Epithelial cell of prostate (primary cell): Measurements from ENCODE around the gene CCDC174.

ENCODE experiments used
- DNase-seq: peaks from one replicate; pipeline ENCODE4 v3.0.0-alpha.2; 2011; ENCODE audit warnings: low read depth, low spot score
- H3K27ac ChIP-seq: fragments of 450-650 bp; 2 replicates; pipeline ENCODE4 v1.5.1; 2017; ENCODE audit warnings: mild to moderate bottlenecking

CCDC174 gene

DNA sequence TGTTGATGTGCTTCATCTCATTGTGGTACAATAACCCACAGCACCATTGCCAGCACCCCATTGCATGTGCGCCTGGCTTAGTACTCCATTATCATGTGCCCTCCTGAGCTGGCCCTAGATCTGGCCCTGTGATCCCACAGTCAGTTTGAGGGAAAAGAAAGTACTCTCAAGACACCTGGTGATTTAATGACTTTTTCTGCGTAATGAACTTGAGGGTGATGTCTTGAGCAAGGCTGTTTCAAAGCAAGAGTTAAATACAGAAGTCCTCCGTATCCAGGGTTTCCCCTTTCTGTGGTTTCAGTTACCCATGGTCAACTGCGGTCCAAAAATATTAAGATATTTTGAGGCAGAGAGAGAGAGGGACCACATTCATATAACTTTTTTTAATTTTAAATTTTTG lies 39.7 kb downstream of the CCDC174 start:
- no peak for DNase-seq
- no peak overlapping the region for H3K27ac ChIP-seq

DNA sequence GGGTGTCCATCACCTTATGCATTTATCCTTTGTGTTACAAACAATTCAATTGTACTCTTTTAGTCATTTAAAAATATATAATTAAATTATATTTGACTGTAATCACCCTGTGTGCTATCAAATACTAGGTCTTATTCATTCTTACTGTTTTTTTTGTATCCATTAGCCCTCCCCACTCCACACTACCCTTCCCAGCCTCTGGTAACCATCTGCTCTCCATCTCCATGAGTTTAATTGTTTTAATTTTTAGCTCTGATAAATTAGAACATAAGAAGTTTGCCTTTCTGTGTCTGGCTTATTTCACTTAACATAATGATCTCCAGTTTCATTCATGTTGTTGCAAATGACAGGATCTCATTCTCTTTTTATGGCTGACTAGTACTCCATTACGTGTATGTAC lies 40.2 kb downstream of the CCDC174 start:
- no peak overlapping the region for H3K27ac ChIP-seq
- no peak for DNase-seq

DNA sequence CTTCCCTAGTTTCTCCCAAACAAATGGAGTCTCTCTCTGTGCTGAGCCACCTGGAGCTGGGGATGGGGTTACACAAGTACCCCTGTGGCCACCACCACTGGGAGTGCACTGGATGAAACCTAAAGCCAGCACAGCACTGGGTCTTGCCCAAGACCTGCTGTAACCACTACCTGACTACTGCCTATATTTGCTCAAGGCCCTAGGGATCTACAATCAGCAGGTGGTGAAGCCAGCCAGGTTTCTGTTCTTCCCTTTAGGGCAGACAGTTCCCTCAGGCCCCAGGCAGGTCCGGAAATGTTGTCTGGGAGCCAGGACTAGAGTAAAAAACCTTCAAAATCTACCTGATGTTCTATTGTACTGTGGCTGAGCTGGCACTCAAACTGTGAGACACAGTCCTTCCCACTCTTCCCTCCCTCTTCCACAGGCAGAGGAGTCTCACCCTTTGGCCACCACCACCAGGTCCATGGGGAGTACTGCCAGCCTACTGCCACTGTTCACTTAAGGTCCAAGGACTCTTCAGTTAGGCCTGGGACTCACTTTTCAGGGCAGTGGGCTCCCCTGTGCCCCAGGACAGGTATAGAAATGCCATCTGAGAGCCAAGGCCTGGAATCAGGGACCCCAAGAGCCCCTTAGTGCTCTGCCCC lies 47.2 kb downstream of the CCDC174 start:
- H3K27ac ChIP-seq: no peak overlapping the region
- no peak for DNase-seq

DNA sequence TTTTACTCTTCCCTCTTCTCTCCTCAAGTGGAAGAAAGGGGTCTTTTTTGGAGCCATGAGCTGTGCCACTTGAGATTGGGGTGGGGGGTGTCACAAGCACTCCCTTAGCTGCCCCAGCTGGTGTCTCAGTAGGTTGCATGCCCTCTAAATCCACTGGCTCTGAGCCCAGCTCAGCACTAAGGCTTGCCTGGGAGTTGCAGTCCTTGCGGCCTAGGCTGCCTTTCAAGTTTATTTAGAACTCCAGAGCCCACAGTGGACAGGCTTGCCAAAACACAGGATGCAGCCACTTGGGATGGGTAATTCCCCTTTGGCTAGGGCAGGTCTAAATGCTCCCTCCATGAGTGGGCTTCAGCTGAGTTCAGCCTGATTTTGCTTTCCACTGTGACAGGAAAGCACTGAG lies 48.1 kb downstream of the CCDC174 start:
- DNase-seq: no peak
- no peak overlapping the region for H3K27ac ChIP-seq

DNA sequence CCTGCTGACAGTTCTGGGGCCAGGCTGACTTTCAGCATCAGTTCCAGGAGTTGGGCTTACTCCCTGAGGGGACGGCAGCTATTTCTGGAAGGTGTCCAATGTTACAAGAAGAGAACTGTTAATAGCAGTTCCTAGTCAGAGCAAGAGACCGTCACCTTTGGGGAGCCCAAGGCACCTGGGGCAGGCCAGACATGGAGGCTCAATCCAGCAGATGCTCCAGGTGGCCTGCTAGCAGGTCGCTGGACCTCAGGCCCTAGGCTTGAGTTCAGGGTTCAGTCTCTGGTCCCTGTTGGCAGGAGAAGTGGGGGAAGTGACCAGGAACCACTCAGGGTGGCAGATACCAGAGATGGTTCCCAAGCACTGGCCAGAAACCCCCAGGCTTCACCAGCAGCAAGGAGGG lies 49.3 kb downstream of the CCDC174 start:
- no peak for DNase-seq
- H3K27ac ChIP-seq: no peak overlapping the region

DNA sequence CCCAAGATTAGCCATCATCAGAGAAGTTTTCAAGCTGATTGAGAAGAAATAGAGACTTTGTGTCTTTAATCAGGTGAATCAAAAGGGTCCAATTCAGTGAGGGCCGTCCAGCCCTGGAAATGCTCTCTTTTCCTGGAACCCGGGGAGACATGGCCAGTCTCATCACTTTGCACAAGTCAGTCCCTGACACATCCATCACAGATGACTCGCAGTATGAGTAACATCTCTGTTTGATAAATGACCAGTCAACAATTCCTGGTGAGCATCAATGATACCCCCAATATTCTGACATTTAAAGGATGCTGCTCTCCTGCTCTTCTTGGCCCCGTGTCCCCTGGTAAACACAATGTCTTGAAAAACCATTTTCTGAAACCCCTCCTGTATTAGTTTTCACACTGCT lies 50.1 kb downstream of the CCDC174 start:
- no peak for DNase-seq
- no peak overlapping the region for H3K27ac ChIP-seq

DNA sequence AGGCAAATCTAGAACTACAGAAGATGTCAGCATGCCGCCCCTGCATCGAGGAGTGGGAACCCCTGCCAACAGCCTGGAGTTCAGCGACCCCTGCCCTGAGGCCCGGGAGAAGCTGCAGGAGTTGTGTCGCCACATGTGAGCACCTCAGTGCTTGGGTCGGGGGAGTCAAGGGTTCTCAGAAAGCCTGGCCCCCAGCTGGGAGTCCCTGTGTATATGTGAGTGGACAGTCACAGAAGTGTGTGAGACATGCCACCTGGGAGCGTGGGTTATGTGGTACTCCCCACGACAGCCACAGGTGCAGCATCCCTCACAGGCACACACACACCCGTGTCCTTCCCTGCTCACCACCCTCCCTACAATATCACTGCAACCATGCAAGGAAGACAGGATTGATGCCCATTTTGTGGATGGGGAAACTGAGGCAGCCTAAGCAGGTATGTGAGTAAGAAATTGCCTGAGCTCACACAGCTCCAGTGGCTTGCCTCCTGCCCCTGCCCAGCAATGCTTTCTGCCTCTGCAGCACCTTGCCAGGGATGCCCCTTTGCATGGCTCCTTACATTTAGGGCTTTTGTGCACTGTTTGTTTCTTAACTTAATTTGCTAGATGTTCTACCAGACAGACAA lies 51.7 kb downstream of the CCDC174 start:
- DNase-seq: no peak
- H3K27ac ChIP-seq: no peak overlapping the region

DNA sequence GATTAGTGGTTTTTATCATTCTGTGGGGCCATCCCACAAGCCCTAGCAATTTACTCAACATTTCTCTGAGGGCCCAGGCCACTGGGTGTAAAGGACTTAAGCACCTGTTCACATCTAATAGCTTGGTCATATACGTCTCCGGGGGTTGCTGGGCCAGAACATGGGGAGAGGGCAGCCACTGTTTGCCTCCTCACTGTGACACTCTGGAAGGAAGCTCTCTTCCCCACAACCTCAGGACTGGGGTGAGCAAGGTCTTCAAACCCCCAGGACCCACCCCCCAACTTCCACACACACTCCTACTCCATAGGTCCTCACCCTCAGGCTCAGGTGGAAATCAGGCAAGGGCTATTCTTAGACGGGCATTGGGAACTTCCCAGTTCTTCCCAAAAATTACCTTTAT lies 52.2 kb downstream of the CCDC174 start:
- no peak for DNase-seq
- H3K27ac ChIP-seq: no peak overlapping the region

DNA sequence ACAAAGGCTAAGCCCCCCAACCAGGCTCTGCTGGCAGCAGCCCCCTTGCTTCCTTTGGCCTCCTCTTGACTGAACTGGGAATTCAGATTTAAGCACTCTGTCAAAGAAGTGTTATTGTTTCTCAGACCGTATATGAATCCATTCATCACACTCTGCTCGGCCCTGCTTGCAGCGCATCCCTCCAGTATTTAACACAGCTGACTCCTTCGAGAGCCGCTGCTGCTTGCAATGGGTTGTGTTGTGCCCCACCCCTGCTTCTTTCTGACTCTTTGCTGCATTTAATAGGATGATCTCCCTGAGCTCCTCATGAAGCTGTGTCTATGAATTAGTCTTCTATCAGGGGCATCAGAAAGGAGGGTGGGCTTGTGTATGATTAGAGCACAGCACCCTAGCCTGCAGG lies 54.5 kb downstream of the CCDC174 start:
- DNase-seq: no peak

DNA sequence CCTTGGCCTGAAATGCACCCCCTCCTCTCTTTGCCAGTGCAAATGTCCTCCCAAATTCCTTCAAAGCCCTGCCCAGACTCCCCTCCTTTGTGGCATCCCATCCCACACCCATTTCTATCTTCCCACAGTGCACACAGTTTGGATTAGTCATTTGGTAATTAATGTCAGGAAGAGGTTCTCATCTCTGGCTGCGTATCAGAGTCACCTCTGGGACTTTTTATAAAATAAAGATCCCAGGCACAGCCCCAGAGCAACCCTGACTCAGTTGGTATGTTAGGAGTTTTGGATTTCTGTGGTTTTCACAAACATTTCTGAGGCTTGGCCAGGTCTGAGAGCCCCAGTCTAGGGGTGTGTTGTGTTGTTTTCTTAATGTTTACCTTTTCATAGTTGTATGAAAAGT lies 65.0 kb downstream of the CCDC174 start:
- DNase-seq: no peak
- H3K27ac ChIP-seq: no peak overlapping the region

More for the DNA sequence above, 54.5 kb downstream of the CCDC174 start:
- no peak overlapping the region for H3K27ac ChIP-seq

DNA sequence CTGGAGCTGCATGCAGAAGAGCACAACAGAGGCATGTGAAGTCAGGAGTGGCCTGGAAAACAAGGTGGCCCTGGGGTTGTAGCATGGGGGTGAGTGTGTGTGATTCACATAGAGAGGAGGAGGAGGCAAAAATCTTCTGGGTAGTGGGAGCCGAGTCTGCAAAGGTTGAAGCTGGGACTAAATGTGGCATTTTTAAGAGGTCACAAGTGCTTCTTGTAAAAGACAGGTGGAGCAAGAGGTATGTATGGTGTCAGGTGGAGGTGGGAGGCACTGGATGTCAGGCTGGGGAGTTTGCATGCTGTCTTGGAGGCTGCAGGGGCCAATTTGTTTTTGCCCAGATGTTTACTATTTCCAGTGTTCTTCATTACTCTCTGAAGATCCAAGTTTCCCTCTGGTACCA lies 65.7 kb downstream of the CCDC174 start:
- no peak for DNase-seq
- no peak overlapping the region for H3K27ac ChIP-seq

DNA sequence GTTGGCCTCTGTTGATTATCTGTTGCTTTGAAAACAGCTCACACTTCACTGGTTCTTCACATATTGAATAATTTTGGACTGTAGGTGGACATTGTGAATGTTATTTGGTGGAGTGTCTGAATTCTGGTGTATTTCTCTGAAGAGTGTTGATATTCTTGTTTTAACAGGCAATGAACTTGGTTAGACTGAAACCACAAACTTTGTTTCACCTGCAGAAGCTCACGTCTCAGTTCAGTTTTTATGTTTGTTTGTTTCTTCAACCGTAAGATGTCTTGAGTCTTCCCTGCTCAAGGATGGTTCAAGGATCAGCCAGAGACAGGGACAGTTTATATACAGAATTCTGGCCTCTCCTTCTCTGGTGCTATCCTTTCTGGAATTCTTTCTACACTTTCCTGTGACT lies 67.0 kb downstream of the CCDC174 start:
- no peak overlapping the region for H3K27ac ChIP-seq
- no peak for DNase-seq

DNA sequence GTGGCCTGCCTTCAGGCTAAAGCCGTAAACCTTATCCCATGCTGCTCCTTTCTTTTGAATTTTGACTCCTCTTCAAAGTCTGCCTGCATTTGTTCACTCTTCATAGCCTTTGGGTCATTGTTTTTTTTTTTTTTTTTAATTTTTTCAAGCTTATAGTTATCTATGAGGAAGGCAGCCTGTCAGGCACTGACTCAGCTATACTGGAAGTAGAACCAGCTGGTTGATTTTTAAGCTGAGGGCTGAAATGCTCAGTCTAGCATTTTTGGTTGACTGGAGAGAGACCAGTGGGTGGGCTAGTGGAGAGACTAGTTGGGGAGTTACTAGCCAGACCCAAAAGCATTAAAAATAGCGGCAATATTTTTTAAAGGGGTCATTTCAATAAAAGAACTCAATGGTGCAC lies 67.4 kb downstream of the CCDC174 start:
- DNase-seq: no peak
- no peak overlapping the region for H3K27ac ChIP-seq

DNA sequence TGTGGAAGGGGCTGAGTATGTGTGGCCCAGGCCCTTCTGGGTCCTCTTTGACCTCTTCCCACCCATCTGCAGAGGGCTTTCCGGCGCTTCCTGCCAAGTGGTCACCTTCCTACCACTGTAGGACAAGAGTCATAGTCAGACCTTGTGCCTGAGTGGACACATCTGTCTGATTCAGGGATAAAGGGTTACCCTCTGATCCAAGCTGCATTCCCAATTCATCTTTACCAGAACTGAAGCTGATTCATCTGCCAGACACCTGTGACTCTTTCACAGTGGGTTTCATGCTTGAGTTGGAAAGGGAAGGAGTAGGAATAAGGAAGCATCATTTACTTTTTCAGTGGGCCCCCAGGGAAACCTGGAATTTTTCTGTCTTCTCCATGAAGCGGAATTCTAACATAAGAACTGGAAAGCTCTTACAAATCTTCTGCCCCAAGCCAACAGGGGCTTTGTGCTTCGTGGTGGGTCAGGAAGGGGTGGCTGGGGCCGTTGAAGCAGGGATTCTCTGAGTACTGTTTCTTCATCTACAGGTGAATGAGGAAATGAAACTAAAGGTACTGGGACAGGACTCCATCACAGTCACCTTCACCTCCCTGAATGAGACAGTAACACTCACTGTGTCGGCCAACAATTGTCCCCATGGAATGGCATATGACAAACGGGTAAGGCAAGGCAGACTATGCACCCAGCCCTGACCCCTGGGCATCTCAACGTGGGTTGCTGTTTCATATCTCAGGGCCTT lies 69.7 kb downstream of the CCDC174 start:
- no peak for DNase-seq
- no peak overlapping the region for H3K27ac ChIP-seq
